Nephron progenitor cell (in vitro differentiated cells): ENCODE data around the gene RASGRF1.

Experiments used
- DNase-seq: peaks from one replicate; pipeline ENCODE4 v3.0.0; 2021
- H3K27ac Mint-ChIP-seq: 2 replicates; pipeline ENCODE4 v1.8.0; 2021; ENCODE audit warnings: mild to moderate bottlenecking, moderate library complexity, mixed read lengths
- H3K27me3 Mint-ChIP-seq: 2 replicates; pipeline ENCODE4 v1.8.0; 2021; ENCODE audit warnings: mild to moderate bottlenecking, low read depth, mixed read lengths; ENCODE audit not compliant: poor library complexity
- H3K36me3 Mint-ChIP-seq: 2 replicates; pipeline ENCODE4 v1.8.0; 2021; ENCODE audit warnings: low read depth, mixed read lengths
- H3K4me1 Mint-ChIP-seq: 2 replicates; pipeline ENCODE4 v1.8.0; 2021; ENCODE audit warnings: mixed read lengths
- H3K4me3 Mint-ChIP-seq: 2 replicates; pipeline ENCODE4 v1.8.0; 2021; ENCODE audit warnings: mild to moderate bottlenecking, moderate library complexity, mixed read lengths
- H3K9me3 Mint-ChIP-seq: 2 replicates; pipeline ENCODE4 v1.8.0; 2021; ENCODE audit warnings: mild to moderate bottlenecking, moderate library complexity, mixed read lengths
- TF ChIP-seq, protein P1 (sequence below): fragments of 200-600 bp; sonication (generic); IDR thresholded peaks from 2 replicates; pipeline ENCODE4 v1.5.0; 2021; ENCODE audit warnings: antibody characterized with exemption

The RASGRF1 gene

GRCh38 chr15:79092382-79092781, 1.8 kb upstream of the RASGRF1 start:
- TF ChIP-seq, protein P1, sequence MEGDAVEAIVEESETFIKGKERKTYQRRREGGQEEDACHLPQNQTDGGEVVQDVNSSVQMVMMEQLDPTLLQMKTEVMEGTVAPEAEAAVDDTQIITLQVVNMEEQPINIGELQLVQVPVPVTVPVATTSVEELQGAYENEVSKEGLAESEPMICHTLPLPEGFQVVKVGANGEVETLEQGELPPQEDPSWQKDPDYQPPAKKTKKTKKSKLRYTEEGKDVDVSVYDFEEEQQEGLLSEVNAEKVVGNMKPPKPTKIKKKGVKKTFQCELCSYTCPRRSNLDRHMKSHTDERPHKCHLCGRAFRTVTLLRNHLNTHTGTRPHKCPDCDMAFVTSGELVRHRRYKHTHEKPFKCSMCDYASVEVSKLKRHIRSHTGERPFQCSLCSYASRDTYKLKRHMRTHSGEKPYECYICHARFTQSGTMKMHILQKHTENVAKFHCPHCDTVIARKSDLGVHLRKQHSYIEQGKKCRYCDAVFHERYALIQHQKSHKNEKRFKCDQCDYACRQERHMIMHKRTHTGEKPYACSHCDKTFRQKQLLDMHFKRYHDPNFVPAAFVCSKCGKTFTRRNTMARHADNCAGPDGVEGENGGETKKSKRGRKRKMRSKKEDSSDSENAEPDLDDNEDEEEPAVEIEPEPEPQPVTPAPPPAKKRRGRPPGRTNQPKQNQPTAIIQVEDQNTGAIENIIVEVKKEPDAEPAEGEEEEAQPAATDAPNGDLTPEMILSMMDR: no peak
- Mint-ChIP-seq H3K27me3 (peaks cover 99% of the 10 kb centered on the region), H3K9me3 (no peaks in the 10 kb centered on the region), H3K27ac (no peak overlapping the region), H3K4me3 (peak overlapping the region; percentile 76), H3K4me1 (peaks cover 20% of the 10 kb centered on the region), H3K36me3 (no peaks in the 10 kb centered on the region)
- DNase-seq: no peak

DNA sequence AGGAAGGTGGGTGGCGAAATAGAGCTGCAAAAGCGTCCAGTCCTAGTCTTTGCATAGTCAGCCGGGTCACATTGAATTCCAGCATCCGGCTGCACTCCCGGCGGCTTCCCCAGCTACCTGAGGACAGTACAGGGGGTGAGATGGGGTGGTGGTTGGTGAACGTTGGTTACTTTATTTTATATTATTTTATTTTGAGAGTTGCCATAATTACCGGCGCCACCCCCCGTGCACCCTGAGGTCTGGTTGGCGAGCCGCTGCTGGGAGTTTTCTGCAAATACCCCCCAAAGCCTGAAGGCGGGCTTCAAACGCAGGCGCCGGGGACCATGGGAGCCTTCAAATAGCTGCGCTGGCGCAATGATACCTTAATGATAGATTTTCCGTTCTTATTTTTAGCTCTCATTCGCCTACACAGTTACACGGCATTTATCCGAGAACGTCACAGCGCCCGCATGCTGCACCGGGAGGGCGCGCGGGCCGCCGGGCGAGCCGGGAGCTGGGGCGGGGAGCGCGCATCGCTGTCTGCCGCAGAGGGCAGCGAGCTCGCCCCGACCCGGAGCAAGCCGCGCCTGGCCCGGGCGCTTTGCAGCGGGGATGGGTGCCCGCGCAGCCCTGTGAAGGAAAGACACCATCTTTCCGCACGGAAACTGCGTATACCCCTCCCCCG, 756 bp upstream of the RASGRF1 start:
- H3K27ac Mint-ChIP-seq: no peak overlapping the region
- H3K4me1 Mint-ChIP-seq: peaks cover 20% of the 10 kb centered on the region
- DNase-seq: peak; percentile 59
- H3K4me3 Mint-ChIP-seq: peak overlapping the region; percentile 82
- peaks cover 100% of the 10 kb centered on the region for H3K27me3 Mint-ChIP-seq
- TF ChIP-seq, protein P1: no peak
- H3K9me3 Mint-ChIP-seq: no peaks in the 10 kb centered on the region
- no peaks in the 10 kb centered on the region for H3K36me3 Mint-ChIP-seq

DNA sequence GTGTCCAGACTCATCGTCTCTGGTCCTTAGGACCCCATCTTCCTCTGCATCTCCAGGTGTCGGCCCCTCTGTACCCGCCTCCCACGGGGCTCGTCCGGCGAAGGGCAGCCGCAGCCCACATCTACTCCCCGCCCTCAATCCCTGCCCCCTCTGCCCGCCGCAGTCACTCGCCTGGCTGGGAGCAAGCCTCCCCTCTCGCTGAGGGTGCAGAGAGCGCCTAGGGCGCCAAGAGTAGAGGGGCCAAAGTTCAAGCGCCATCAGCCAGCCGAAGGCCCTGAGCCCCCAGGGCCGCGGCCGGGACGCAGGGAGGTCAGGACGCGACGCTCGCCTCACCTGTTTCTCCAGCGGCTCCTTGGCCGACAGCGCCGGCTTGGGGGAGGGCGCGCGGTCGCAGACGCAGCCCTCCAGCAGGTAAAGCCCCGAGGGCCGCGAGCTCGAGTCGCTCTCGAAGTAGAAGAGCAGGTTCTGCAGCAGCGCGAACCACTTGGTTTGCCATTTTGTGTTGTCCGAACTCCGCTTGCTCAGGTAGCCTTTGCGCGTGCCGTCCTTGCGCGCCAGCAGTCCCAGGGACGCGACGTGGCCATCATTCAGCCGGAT, 592 bp downstream of the RASGRF1 start:
- peak; percentile 17 for DNase-seq
- TF ChIP-seq, protein P1: no peak
- no peaks in the 10 kb centered on the region for H3K36me3 Mint-ChIP-seq
- no peaks in the 10 kb centered on the region for H3K9me3 Mint-ChIP-seq
- peak overlapping the region; percentile 82 for H3K4me3 Mint-ChIP-seq
- H3K4me1 Mint-ChIP-seq: peaks cover 20% of the 10 kb centered on the region
- no peak overlapping the region for H3K27ac Mint-ChIP-seq
- H3K27me3 Mint-ChIP-seq: peaks cover 100% of the 10 kb centered on the region

DNA sequence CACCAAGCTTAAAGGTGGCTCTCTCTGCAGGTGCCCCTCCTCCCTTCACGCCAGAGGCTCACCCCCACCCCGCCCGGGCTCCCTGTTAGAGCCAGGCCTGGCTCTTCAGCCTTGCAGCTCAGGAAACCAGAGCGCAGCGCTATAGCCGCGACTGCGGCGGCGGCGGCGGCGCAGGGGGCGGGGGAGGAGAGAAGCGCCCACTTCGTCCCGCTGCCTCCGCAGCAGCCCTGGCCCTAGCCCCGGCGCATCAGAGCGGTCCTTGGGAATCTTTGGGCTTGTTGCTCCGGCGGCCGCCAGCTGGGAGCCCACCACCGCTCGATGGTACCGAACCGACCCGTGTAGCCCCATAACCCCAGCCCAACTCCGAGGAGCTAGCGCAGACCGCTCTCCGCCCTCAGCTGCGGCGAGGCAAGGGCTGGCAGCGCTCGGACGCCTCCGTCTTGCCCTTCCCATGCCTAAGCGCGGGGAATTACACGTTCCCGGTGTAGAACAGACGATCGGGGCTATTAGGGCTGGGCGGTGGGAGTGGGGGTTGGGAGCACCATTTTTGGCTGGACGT, 1.2 kb downstream of the RASGRF1 start:
- peak overlapping the region; percentile 40 for H3K4me3 Mint-ChIP-seq
- DNase-seq: peak; percentile 59

DNA sequence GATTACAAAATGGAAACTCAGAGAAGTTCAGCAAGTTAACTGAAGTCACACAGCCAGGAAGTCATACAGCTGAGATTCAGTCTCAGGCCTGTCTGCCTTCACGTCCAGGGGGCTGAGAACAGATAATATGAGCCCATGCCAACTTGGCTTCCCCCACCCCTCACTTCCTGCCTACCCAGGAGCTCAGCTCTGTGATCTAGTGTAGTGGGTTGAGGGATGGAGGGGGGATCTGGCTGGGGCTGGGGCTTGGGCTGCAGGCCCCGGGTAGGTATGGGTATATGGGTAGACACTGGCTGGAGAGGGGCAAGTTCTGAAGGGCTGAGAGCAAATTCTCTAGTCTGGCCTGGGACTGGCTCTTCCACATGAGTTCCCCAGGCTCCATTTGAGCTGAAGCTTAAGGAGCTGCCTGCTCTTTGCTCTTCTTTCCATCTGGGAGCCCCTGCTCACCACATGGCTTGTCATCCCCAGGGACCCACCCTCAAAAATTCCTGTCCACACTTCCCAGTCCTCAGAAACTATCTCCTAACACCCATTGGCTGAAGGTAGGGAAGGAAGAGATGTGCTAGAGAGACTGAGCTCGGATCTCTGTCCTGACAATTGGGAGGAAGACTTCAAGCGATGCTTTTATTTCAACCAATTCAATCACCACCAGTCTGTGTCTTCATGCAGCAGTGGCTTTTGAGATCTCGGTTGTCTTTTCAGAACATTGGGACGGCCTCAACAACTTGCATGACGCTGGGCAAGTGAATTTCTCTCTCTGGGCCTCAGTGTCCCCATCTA, 2.0 kb downstream of the RASGRF1 start:
- no peak for DNase-seq
- Mint-ChIP-seq H3K4me3 (no peak overlapping the region), H3K36me3 (no peaks in the 10 kb centered on the region), H3K27ac (no peak overlapping the region), H3K4me1 (peaks cover 20% of the 10 kb centered on the region), H3K27me3 (peaks cover 98% of the 10 kb centered on the region), H3K9me3 (no peaks in the 10 kb centered on the region)
- TF ChIP-seq, protein P1: no peak

More for the DNA sequence above, 1.2 kb downstream of the RASGRF1 start:
- Mint-ChIP-seq H3K27ac (no peak overlapping the region), H3K4me1 (peaks cover 20% of the 10 kb centered on the region), H3K36me3 (no peaks in the 10 kb centered on the region), H3K9me3 (no peaks in the 10 kb centered on the region), H3K27me3 (peaks cover 100% of the 10 kb centered on the region)
- TF ChIP-seq, protein P1: no peak
